K562 (cell line): ENCODE data around the gene OTUB2. TPM values are rescaled to one million over a fixed set of nuclear protein-coding genes. Genes with fewer than 3 reads are reported as not detected.
A peak's percentile ranks its signal among the peaks of the same experiment; 100 is the strongest.

Source experiments
- CC2D1A ChIP-seq: fragments of 450-650 bp; IDR thresholded peaks from 2 replicates; pipeline ENCODE4 v1.6.1; 2017; ENCODE audit warnings: mild to moderate bottlenecking
- CTBP1 ChIP-seq: fragments of 450-650 bp; IDR thresholded peaks from 2 replicates; pipeline ENCODE4 v1.6.1; 2016; ENCODE audit warnings: borderline replicate concordance
- ESRRA ChIP-seq: fragments of 450-650 bp; IDR thresholded peaks from 2 replicates; pipeline ENCODE4 v1.6.1; 2014; ENCODE audit warnings: low read depth, mild to moderate bottlenecking, moderate library complexity, borderline replicate concordance
- GABPA ChIP-seq: fragments of 200-800 bp; sonication (Bioruptor generic); conservative IDR thresholded peaks from 2 replicates; pipeline ENCODE4 v1.6.1; 2016; ENCODE audit warnings: low read depth, missing genetic modification characterization, missing compliant biosample characterization
- HINFP ChIP-seq: fragments of 450-650 bp; conservative IDR thresholded peaks from 2 replicates; pipeline ENCODE4 v1.6.1; 2016; ENCODE audit warnings: missing genetic modification characterization, low read depth, mild to moderate bottlenecking, control low read depth, missing compliant biosample characterization
- KDM4B ChIP-seq, 2 experiments: fragments of 450-650 bp in 1 of 2; sonication (generic) in 1 of 2; IDR thresholded peaks; 2 replicates each; pipeline ENCODE4 v1.6.1; 2016 to 2017; ENCODE audit warnings: borderline replicate concordance in 2 of 2, antibody characterized with exemption in 1 of 2, low read depth in 1 of 2, mild to moderate bottlenecking in 1 of 2
- MEF2A ChIP-seq: IDR thresholded peaks from 2 replicates; pipeline ENCODE4 v1.6.1; 2011; ENCODE audit warnings: low read depth, mild to moderate bottlenecking, low read length, moderate library complexity; ENCODE audit not compliant: control insufficient read depth
- MNT ChIP-seq, 2 experiments: fragments of 450-650 bp; conservative IDR thresholded peaks; 2 replicates each; pipeline ENCODE4 v1.6.1; 2017; ENCODE audit warnings: mild to moderate bottlenecking in 2 of 2, moderate library complexity in 2 of 2
- NONO ChIP-seq, 2 experiments: fragments of 200-400 bp in 1 of 2; fragments of 450-650 bp in 1 of 2; formaldehyde crosslinking in 1 of 2; IDR thresholded peaks; 2 replicates each; pipeline ENCODE4 v1.6.1; 2017; ENCODE audit warnings: low read depth in 2 of 2, mild to moderate bottlenecking in 2 of 2, moderate library complexity in 2 of 2, low read length in 1 of 2
- NR2C2 ChIP-seq, 2 experiments: fragments of 200-800 bp in 1 of 2; sonication (Bioruptor generic) in 1 of 2; sonication (generic) in 1 of 2; formaldehyde crosslinking in 1 of 2; IDR thresholded peaks; 2 replicates each; pipeline versions ENCODE4 v1.6.1 to v1.8.0; 2016 to 2022; ENCODE audit warnings: mild to moderate bottlenecking in 1 of 2, missing compliant biosample characterization in 1 of 2, missing genetic modification characterization in 1 of 2, missing genetic modification reagents in 1 of 2
- PCBP1 ChIP-seq: fragments of 200-400 bp; formaldehyde crosslinking; IDR thresholded peaks from 2 replicates; pipeline ENCODE4 v1.6.1; 2018; ENCODE audit warnings: mild to moderate bottlenecking, low read depth, low read length; ENCODE audit not compliant: poor library complexity, severe bottlenecking
- POLR3G ChIP-seq: IDR thresholded peaks from 2 replicates; pipeline ENCODE4 v1.6.1; 2011; ENCODE audit not compliant: insufficient read length, insufficient replicate concordance; ENCODE audit errors: extremely low read depth
- RBM17 ChIP-seq: fragments of 200-400 bp; formaldehyde crosslinking; IDR thresholded peaks from 2 replicates; pipeline ENCODE4 v1.6.1; 2017; ENCODE audit warnings: low read depth, mild to moderate bottlenecking, low read length, borderline replicate concordance
- RFX7 ChIP-seq: fragments of 250-450 bp; sonication (Bioruptor Pico); IDR thresholded peaks from 2 replicates; pipeline ENCODE4 v1.5.1; 2021; ENCODE audit warnings: mild to moderate bottlenecking
- TBL1XR1 ChIP-seq, 2 experiments: IDR thresholded peaks; 2 replicates each; pipeline ENCODE4 v1.6.1; 2012; ENCODE audit warnings: improper control_type of control experiment in 2 of 2, low read length in 2 of 2, mild to moderate bottlenecking in 1 of 2
- ZFP36 ChIP-seq: fragments of 150-350 bp; IDR thresholded peaks from 2 replicates; pipeline ENCODE4 v1.6.1; 2018; ENCODE audit warnings: low read length, low read depth; ENCODE audit not compliant: partially characterized antibody
- ZNF146 ChIP-seq: IDR thresholded peaks from one replicate; pipeline ENCODE4 v1.6.1; 2018; ENCODE audit warnings: missing compliant biosample characterization; ENCODE audit not compliant: unreplicated experiment
- polyA plus RNA-seq, 8 experiments: library from polyadenylated mRNA; depleted of rRNA in 4 of 8; stranded (reverse) in 5 of 8; unstranded in 3 of 8; fragments of >200 nt; fragmentation: Nextera tagmentation in 2 of 8; fragmentation: Illumina TruSeq in 1 of 8; extraction: Ambion mirVana in 2 of 8; extraction: Trizol in 1 of 8; gene quantifications; 2 replicates each; pipeline versions ENCODE4 v1.2.1 to v1.2.3, GENCODE V29; 2011 to 2014; ENCODE audit warnings: inconsistent platforms in 1 of 8, missing spikeins in 1 of 8
- total RNA-seq, 7 experiments: library from RNA; depleted of rRNA in 6 of 7; stranded (reverse); fragments of >200 nt in 6 of 7; fragmentation: Illumina TruSeq in 2 of 7; extraction: Trizol in 2 of 7; gene quantifications; 2 replicates each; pipeline versions ENCODE4 v1.2.1 to v1.2.3, GENCODE V29; 2011 to 2021; ENCODE audit warnings: low replicate concordance in 1 of 7

OTUB2 gene
- total and polyA plus RNA-seq, 9 of the 15 experiments (the other 6 are each of a cell fraction or from before 2014, with no cell fraction given): 0.01 to 0.31 (median 0.11) TPM

- TF ChIP-seq KDM4B (IDR thresholded peaks at IDR 0.05; ENCODE audit: borderline replicate concordance in 2 of 2, low read depth in 1 of 2) (no peak), RFX7 (CRISPR knock-in tag) (no peak), ZNF146 (CRISPR knock-in tag) (no peak), MNT (conservative IDR thresholded peaks at IDR 0.05) (0 out of 4 replicates have a peak, but pooled peaks of 1 of the 2 experiments have one; percentile 4), TBL1XR1 (IDR thresholded peaks at IDR 0.05; ENCODE audit: low read length in 2 of 2) (no peak), PCBP1 (no peak), NR2C2 (CRISPR knock-in tag; IDR thresholded peaks at IDR 0.05) (no peak), NR2C2 (tag; IDR thresholded peaks at IDR 0.05) (peak; percentile 18; the same call in 1 of the 2 replicates), POLR3G (no peak), HINFP (tag) (no peak), CC2D1A (no peak), CTBP1 (no peak), ESRRA (no peak), RBM17 (no peak), NONO (IDR thresholded peaks at IDR 0.05; ENCODE audit: low read depth in 2 of 2, low read length in 1 of 2) (no peak), GABPA (tag) (peak; percentile 57), MEF2A (no peak), ZFP36 (no peak)
These were observed 55.3 kb downstream of the OTUB2 start (continued) for GRCh38 chr14:94081386-94081820.
